ENCODE data around the gene PRR33.

GRCh38 chr11:1888347-1888753 lies 3.3 kb downstream of the PRR33 start:
- TF ChIP-seq ATF3 (IDR thresholded peaks at IDR 0.05), result no peak
- no peak for TF ChIP-seq CTCF (IDR thresholded peaks at IDR 0.05; ENCODE audit: low read depth, low read length, missing input control)
- TF ChIP-seq JUND (IDR thresholded peaks at IDR 0.05), result no peak
- no peak for TF ChIP-seq EGR1 (IDR thresholded peaks at IDR 0.05; ENCODE audit: low read depth in 2 of 2)
- TF ChIP-seq RAD21 (IDR thresholded peaks at IDR 0.05), result no peak
- TF ChIP-seq ZBTB33 (IDR thresholded peaks at IDR 0.05), result no peak
- TF ChIP-seq TAF1 (conservative IDR thresholded peaks at IDR 0.05), result no peak
- no peak for TF ChIP-seq FOXA1 (IDR thresholded peaks at IDR 0.05)
- TF ChIP-seq REST (IDR thresholded peaks at IDR 0.05), result no peak
- TF ChIP-seq GABPA (IDR thresholded peaks at IDR 0.05 in 1 of 2, conservative IDR thresholded peaks at IDR 0.05 in 1 of 2), result no peak
- TF ChIP-seq SP1 (IDR thresholded peaks at IDR 0.05), result no peak
